ENCODE data around the gene EMC8.

DNA sequence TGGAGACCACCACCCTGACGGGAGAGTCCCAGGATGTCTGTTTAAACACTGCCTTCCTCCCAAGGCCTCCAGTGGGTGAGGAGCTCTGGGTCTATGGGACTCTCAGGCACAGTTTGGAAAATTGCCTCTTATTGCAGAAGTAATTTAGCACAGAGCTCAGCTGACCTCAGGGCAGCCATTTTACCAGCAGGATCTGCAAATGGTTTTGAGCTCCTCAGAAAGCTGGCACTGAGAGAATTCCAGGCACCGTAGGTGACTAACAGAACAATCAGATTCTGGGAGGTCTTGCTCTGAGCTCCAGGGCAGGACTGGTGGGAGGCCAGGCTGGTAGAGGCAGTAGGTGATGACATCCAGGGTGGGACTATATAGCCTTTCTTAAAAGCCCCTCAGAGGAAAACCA lies 31.1 kb downstream of the EMC8 start:
- TF ChIP-seq, protein P1, sequence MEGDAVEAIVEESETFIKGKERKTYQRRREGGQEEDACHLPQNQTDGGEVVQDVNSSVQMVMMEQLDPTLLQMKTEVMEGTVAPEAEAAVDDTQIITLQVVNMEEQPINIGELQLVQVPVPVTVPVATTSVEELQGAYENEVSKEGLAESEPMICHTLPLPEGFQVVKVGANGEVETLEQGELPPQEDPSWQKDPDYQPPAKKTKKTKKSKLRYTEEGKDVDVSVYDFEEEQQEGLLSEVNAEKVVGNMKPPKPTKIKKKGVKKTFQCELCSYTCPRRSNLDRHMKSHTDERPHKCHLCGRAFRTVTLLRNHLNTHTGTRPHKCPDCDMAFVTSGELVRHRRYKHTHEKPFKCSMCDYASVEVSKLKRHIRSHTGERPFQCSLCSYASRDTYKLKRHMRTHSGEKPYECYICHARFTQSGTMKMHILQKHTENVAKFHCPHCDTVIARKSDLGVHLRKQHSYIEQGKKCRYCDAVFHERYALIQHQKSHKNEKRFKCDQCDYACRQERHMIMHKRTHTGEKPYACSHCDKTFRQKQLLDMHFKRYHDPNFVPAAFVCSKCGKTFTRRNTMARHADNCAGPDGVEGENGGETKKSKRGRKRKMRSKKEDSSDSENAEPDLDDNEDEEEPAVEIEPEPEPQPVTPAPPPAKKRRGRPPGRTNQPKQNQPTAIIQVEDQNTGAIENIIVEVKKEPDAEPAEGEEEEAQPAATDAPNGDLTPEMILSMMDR (conservative IDR thresholded peaks at IDR 0.05; ENCODE audit: low read depth, low read length): no peak
- no peak for TF ChIP-seq EZH2 (IDR thresholded peaks at IDR 0.05; ENCODE audit: borderline replicate concordance, low read depth, low read length, poor library complexity, severe bottlenecking)
